ENCODE results near the gene BTBD7. TPM values are rescaled to one million over a fixed set of nuclear protein-coding genes. Genes with fewer than 3 reads are reported as not detected.

BTBD7 gene
- total and polyA plus RNA-seq, 2 experiments from 2014 or later: 24.4 to 32.8 TPM

DNA sequence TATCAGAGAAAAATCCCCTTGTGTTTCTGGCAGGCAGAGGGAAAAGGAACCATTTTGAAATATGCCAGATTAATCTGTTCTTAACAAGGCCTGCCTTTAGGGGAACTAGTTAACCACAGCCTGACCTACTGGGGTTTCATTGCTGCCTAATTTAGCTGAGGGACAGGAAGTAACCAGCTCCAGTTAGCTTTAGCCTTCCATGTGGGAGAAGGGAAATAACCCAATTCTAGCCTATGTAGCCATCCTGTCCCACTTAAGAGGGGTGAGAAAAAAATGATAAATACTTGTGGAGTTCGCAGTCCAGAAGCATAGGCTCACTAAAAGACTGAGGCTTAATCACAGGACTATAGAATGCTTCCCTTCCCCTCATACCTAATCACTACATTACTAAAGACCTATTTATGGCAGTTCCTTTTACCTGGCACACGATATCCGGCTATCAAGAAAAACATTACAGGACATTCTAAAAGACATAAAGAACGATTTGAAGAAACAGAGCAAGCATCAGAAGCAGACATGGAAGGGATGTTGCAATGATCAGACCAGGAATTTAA, 37.0 kb upstream of the BTBD7 start (continued):
- TF ChIP-seq ZNF462 (CRISPR knock-in tag; IDR thresholded peaks at IDR 0.05) (no peak), CREB1 (CRISPR knock-in tag; IDR thresholded peaks at IDR 0.05; ENCODE audit: low read depth) (no peak), CTCF (conservative IDR thresholded peaks at IDR 0.05; ENCODE audit: low read depth in 2 of 2) (no peak), ZNF114 (CRISPR knock-in tag; IDR thresholded peaks at IDR 0.05) (no peak)
- TF ChIP-seq, protein P1, sequence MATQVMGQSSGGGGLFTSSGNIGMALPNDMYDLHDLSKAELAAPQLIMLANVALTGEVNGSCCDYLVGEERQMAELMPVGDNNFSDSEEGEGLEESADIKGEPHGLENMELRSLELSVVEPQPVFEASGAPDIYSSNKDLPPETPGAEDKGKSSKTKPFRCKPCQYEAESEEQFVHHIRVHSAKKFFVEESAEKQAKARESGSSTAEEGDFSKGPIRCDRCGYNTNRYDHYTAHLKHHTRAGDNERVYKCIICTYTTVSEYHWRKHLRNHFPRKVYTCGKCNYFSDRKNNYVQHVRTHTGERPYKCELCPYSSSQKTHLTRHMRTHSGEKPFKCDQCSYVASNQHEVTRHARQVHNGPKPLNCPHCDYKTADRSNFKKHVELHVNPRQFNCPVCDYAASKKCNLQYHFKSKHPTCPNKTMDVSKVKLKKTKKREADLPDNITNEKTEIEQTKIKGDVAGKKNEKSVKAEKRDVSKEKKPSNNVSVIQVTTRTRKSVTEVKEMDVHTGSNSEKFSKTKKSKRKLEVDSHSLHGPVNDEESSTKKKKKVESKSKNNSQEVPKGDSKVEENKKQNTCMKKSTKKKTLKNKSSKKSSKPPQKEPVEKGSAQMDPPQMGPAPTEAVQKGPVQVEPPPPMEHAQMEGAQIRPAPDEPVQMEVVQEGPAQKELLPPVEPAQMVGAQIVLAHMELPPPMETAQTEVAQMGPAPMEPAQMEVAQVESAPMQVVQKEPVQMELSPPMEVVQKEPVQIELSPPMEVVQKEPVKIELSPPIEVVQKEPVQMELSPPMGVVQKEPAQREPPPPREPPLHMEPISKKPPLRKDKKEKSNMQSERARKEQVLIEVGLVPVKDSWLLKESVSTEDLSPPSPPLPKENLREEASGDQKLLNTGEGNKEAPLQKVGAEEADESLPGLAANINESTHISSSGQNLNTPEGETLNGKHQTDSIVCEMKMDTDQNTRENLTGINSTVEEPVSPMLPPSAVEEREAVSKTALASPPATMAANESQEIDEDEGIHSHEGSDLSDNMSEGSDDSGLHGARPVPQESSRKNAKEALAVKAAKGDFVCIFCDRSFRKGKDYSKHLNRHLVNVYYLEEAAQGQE (IDR thresholded peaks at IDR 0.05; ENCODE audit: unreplicated experiment): no peak

Measured in GM23338 (cell line).